ENCODE results near the gene OR4B1. TPM values are rescaled to one million over a fixed set of nuclear protein-coding genes. Genes with fewer than 3 reads are reported as not detected.

OR4B1 gene
- total and polyA plus RNA-seq, 2 of the 8 experiments (the other 6 are each of a cell fraction or from before 2014, with no cell fraction given), result not detected

GRCh38 chr11:48210052-48210451, 6.6 kb upstream of the OR4B1 start:
- 50% methylated on average over 7 of the region's 7 CpGs; no CpG with 5 or more reads in 1 of the 2 experiments for WGBS, 2 experiments (ENCODE audit: extremely low coverage in 1 of 2, insufficient coverage in 1 of 2, insufficient read length in 1 of 2, insufficient replicate concordance in 2 of 2, low coverage in 1 of 2, low lambda C conversion rate in 2 of 2, missing lambda C conversion rate in 1 of 2)
- TF ChIP-seq RFX5 (IDR thresholded peaks at IDR 0.05; ENCODE audit: borderline replicate concordance, low read depth, low read length), result no peak
- no peak for TF ChIP-seq ATF3 (IDR thresholded peaks at IDR 0.05; ENCODE audit: insufficient read depth, low read depth, low read length)
- Histone ChIP-seq H2BK15ac (ENCODE audit: low read length) (no peak overlapping the region), H3K9me3 (ENCODE audit: insufficient read depth in 2 of 2, low read depth in 1 of 2, low read length in 1 of 2) (peaks cover 61 to 68% of the 10 kb centered on the region in 2 experiments), H2BK20ac (ENCODE audit: low read length) (no peak overlapping the region), H3K27me3 (replicated peaks in 1 of 4; ENCODE audit: control insufficient read depth in 3 of 4, extremely low read depth in 1 of 4, insufficient read depth in 3 of 4, low read length in 3 of 4) (no peaks in the 10 kb centered on the region), H3K36me3 (ENCODE audit: control insufficient read depth in 2 of 4, insufficient read depth in 4 of 4, low read length in 3 of 4) (no peaks in the 10 kb centered on the region; a peak in 1 of 8 replicates), H2AFZ (ENCODE audit: low read length) (no peak overlapping the region), H3K4ac (replicated peaks; ENCODE audit: insufficient read length, low read depth, low read length) (no peak overlapping the region), H3K23ac (ENCODE audit: insufficient read length) (no peak overlapping the region), H4K20me1 (replicated peaks in 1 of 2; ENCODE audit: control insufficient read depth in 1 of 2, insufficient read depth in 2 of 2, low read length in 2 of 2) (no peaks in the 10 kb centered on the region), H3K23me2 (ENCODE audit: low read depth, low read length) (no peaks in the 10 kb centered on the region; the same call in 1 of the 2 replicates), H4K91ac (replicated peaks; ENCODE audit: insufficient read length, low read length) (no peak overlapping the region), H3K14ac (ENCODE audit: insufficient read length) (no peak overlapping the region), H2AK5ac (ENCODE audit: low read depth, low read length) (no peak overlapping the region), H3K56ac (replicated peaks; ENCODE audit: insufficient read length, low read depth, low read length) (no peak overlapping the region), H4K5ac (ENCODE audit: insufficient read length, low read depth, low read length) (no peak overlapping the region), H2BK5ac (ENCODE audit: low read depth, low read length) (no peak overlapping the region), H3K9ac (replicated peaks in 1 of 4; ENCODE audit: extremely low read depth in 1 of 4, low read depth in 3 of 4, low read length in 3 of 4) (no peak overlapping the region), H4K8ac (ENCODE audit: extremely low read depth, insufficient read depth, low read length) (no peak overlapping the region), H3K79me2 (ENCODE audit: control insufficient read depth in 1 of 2, insufficient read depth in 2 of 2, low read length in 2 of 2) (no peaks in the 10 kb centered on the region), H3K4me1 (replicated peaks in 1 of 4; ENCODE audit: control insufficient read depth in 3 of 4, insufficient read depth in 4 of 4, low read length in 3 of 4) (no peaks in the 10 kb centered on the region), H2BK120ac (replicated peaks; ENCODE audit: low read depth, low read length) (no peak overlapping the region), H3K27ac (ENCODE audit: low read depth, low read length) (no peak overlapping the region), H3K18ac (ENCODE audit: extremely low read depth, low read length) (no peak overlapping the region), H3K79me1 (ENCODE audit: low read depth, low read length) (no peaks in the 10 kb centered on the region), H2BK12ac (ENCODE audit: low read depth, low read length) (no peak overlapping the region), H3K4me2 (ENCODE audit: insufficient read depth in 1 of 2, low read depth in 2 of 2, low read length in 2 of 2) (no peak overlapping the region), H3K4me3 (ENCODE audit: extremely low read depth in 1 of 4, insufficient read depth in 2 of 4, low read depth in 3 of 4, low read length in 4 of 4) (no peak overlapping the region)
- ChIA-PET CTCF (ENCODE audit: partially characterized antibody) (interaction anchor here (1.1 kb wide), 1 partner anchor 16 kb away, joined by 3 read pairs; no protein-coding TSS in a partner anchor), POLR2A (ENCODE audit: partially characterized antibody) (no interaction called here)
- DNase-seq (ENCODE audit: low read depth in 1 of 2, low spot score in 2 of 2) (no peak), FAIRE-seq (no peak)
